ENCODE measurements around the gene MORN1. TPM values are rescaled to one million over a fixed set of nuclear protein-coding genes. Genes with fewer than 3 reads are reported as not detected.

Gene MORN1
- polyA plus RNA-seq, 1 of the 3 experiments (the other 2 are of a cell fraction): 16.3 TPM

- TF ChIP-seq PBX3 (IDR thresholded peaks at IDR 0.05) (no peak), RAD21 (IDR thresholded peaks at IDR 0.05; ENCODE audit: low read length) (no peak), YY1 (IDR thresholded peaks at IDR 0.05; ENCODE audit: low read depth) (no peak), FOXJ3 (CRISPR knock-in tag; IDR thresholded peaks at IDR 0.05) (no peak), NRF1 (IDR thresholded peaks at IDR 0.05; ENCODE audit: low read depth, low read length) (no peak), EP300 (IDR thresholded peaks at IDR 0.05; ENCODE audit: borderline replicate concordance in 1 of 2, low read depth in 1 of 2, low read length in 1 of 2) (no peak)
Measured at GRCh38 chr1:2412773-2413494, 21.6 kb upstream of the MORN1 start (continued).

GRCh38 chr1:2412395-2412772 is 21.0 kb upstream of the MORN1 start, which contains the start of gene PEX10:
Gene PEX10 (minus strand): TSS chr1:2412564. CDS start chr1:2412502, 62 bp downstream.
- WGBS (ENCODE audit: low lambda C conversion rate): 0% methylated on average over 8 of the region's 55 CpGs
- TF ChIP-seq ZBTB33 (IDR thresholded peaks at IDR 0.05; ENCODE audit: borderline replicate concordance, low read depth) (no peak), GABPA (IDR thresholded peaks at IDR 0.05; ENCODE audit: low read depth) (peak; percentile 30; the same call in 1 of the 2 replicates), FOXM1 (IDR thresholded peaks at IDR 0.05; ENCODE audit: low read depth) (no peak), TEAD4 (IDR thresholded peaks at IDR 0.05; ENCODE audit: borderline replicate concordance, insufficient read depth) (no peak), SIN3A (IDR thresholded peaks at IDR 0.05; ENCODE audit: borderline replicate concordance, low read depth, low read length) (0 out of 2 replicates have a peak, but pooled peaks have one; percentile 27), NRF1 (IDR thresholded peaks at IDR 0.05; ENCODE audit: low read depth, low read length) (peak; percentile 53), TAF1 (IDR thresholded peaks at IDR 0.05; ENCODE audit: borderline replicate concordance, low read depth, low read length) (peak; percentile 43; the same call in 1 of the 2 replicates), POLR2AphosphoS5 (IDR thresholded peaks at IDR 0.05; ENCODE audit: low read depth, low read length) (peak; percentile 30; the same call in 1 of the 2 replicates), MXI1 (IDR thresholded peaks at IDR 0.05; ENCODE audit: low read depth, low read length) (peak; percentile 92), ELF1 (IDR thresholded peaks at IDR 0.05) (peak; percentile 73), RCOR1 (IDR thresholded peaks at IDR 0.05; ENCODE audit: low read length) (no peak)
- H3K9me2 ChIP-seq: no peaks in the 10 kb centered on the region
- no peaks in the 10 kb centered on the region; the same call in 1 of the 2 replicates for H3K27me3 ChIP-seq (ENCODE audit: insufficient read depth)
- H4K20me1 ChIP-seq (ENCODE audit: insufficient read depth): no peaks in the 10 kb centered on the region
- H2AFZ ChIP-seq (ENCODE audit: low read depth): peak within 1 kb of the TSS; percentile 70; the same call in 1 of the 2 replicates
- peak within 1 kb of the TSS; percentile 87 for H3K9ac ChIP-seq
- H3K4me1 ChIP-seq (ENCODE audit: control insufficient read depth in 1 of 2, insufficient read depth in 2 of 2, low read depth in 1 of 2, low read length in 1 of 2): peaks cover 7 to 32% of the 10 kb centered on the region in 2 experiments; a peak in 1 of 4 replicates
- peak within 1 kb of the TSS; percentile 91 for H3K4me2 ChIP-seq
- H3K27ac ChIP-seq (ENCODE audit: low read depth in 2 of 2, low read length in 1 of 2): peak within 1 kb of the TSS; percentile 41 to 79
- H3K4me3 ChIP-seq (ENCODE audit: low read depth in 2 of 2, low read length in 1 of 2): peak within 1 kb of the TSS; percentile 80 to 99
- POLR2A ChIA-PET: no interaction called here
- peaks cover 19% of the 10 kb centered on the region for H3K79me2 ChIP-seq (ENCODE audit: insufficient read depth)
- DNase-seq: peak; percentile 99
- peaks cover 0 to 18% of the 10 kb centered on the region in 2 experiments for H3K36me3 ChIP-seq (replicated peaks in 1 of 2; ENCODE audit: control insufficient read depth in 1 of 2, insufficient read depth in 2 of 2, low read length in 1 of 2)
- H3K9me3 ChIP-seq: no peaks in the 10 kb centered on the region
- CTCF ChIA-PET: interaction anchor here (0.7 to 2.3 kb wide), 5 partner anchors 11 to 135 kb away, joined by 3 to 9 read pairs (median 3); no protein-coding TSS in a partner anchor
- H3F3A ChIP-seq (replicated peaks; ENCODE audit: insufficient read depth): no peaks in the 10 kb centered on the region

All from SK-N-SH (cell line).